A549 (cell line): ENCODE data around the gene CD68. TPM values are rescaled to one million over a fixed set of nuclear protein-coding genes. Genes with fewer than 3 reads are reported as not detected.

Experiments used
- ATAC-seq, 2 experiments: fragments of 200-7000 bp in 1 of 2; fragments of >200 bp in 1 of 2; cut with Nextera tagmentation in 1 of 2; cut with Tn5 transposase in 1 of 2; 3 replicates each; pipeline versions ENCODE4 v1.8.0 to v1.9.1; 2018 to 2020; ENCODE audit warnings: mild to moderate bottlenecking in 1 of 2, moderate library complexity in 1 of 2
- CTCF ChIA-PET: fragments of 300-600 bp; sonication (Branson Sonifier 250); formaldehyde crosslinking; extraction: SDS; loops from one replicate; lab custom pipeline; 2021; ENCODE audit warnings: antibody characterized with exemption, inconsistent platforms; lab: Yijun Ruan, JAX
- POLR2A ChIA-PET: fragments of 350-600 bp; formaldehyde crosslinking; extraction: SDS; loops from one replicate; lab custom pipeline; 2021; ENCODE audit warnings: antibody characterized with exemption, inconsistent platforms; lab: Yijun Ruan, JAX
- DNase-seq, 2 experiments: peaks; one replicate each; pipeline versions ENCODE4 v3.0.0 to v3.0.0-alpha.2; 2011 to 2016; ENCODE audit warnings: low read depth in 1 of 2, low spot score in 1 of 2
- FAIRE-seq: peaks from 2 replicates; lab custom pipeline; 2011; peaks lifted over from hg19 to GRCh38; lab: Jason Lieb, UNC
- H3K27ac ChIP-seq, 2 experiments: fragments of >200 bp; sonication (Bioruptor Twin); formaldehyde crosslinking; 3 replicates each; pipeline ENCODE4 v1.5.1; 2016 to 2017
- H3K4me1 ChIP-seq: fragments of >200 bp; sonication (Bioruptor Twin); formaldehyde crosslinking; 3 replicates; pipeline ENCODE4 v1.6.1; 2016
- H3K4me2 ChIP-seq: fragments of >200 bp; sonication (Bioruptor Twin); formaldehyde crosslinking; 3 replicates; pipeline ENCODE4 v1.6.1; 2016
- H3K4me3 ChIP-seq: fragments of >200 bp; sonication (Bioruptor Twin); formaldehyde crosslinking; 3 replicates; pipeline ENCODE4 v1.5.1; 2016
- H3K9me3 ChIP-seq: fragments of >200 bp; sonication (Bioruptor Twin); formaldehyde crosslinking; 3 replicates; pipeline ENCODE4 v1.6.1; 2016
- CEBPB ChIP-seq, 2 experiments: fragments of >200 bp in 1 of 2; sonication (Bioruptor Twin) in 1 of 2; formaldehyde crosslinking in 1 of 2; IDR thresholded peaks; 2 replicates each; pipeline ENCODE4 v1.6.1; 2012 to 2016
- CHD2 ChIP-seq: fragments of 150-350 bp; IDR thresholded peaks from 2 replicates; pipeline ENCODE4 v1.6.1; 2014; ENCODE audit warnings: low read length; ENCODE audit not compliant: partially characterized antibody
- EHF ChIP-seq: fragments of 250-450 bp; sonication (Bioruptor Pico); IDR thresholded peaks from 2 replicates; pipeline ENCODE4 v1.5.0; 2020; ENCODE audit warnings: mild to moderate bottlenecking
- EHMT2 ChIP-seq: fragments of 200-600 bp; sonication (generic); IDR thresholded peaks from 2 replicates; pipeline ENCODE4 v1.6.1; 2016; ENCODE audit warnings: antibody characterized with exemption, low read depth, mild to moderate bottlenecking, moderate library complexity
- FOSB ChIP-seq: fragments of 250-450 bp; sonication (Bioruptor Pico); IDR thresholded peaks from 2 replicates; pipeline ENCODE4 v1.5.0; 2020; ENCODE audit warnings: mild to moderate bottlenecking, moderate library complexity
- FOXS1 ChIP-seq: fragments of 250-450 bp; sonication (Bioruptor Pico); IDR thresholded peaks from 2 replicates; pipeline ENCODE4 v1.5.0; 2020; ENCODE audit warnings: mild to moderate bottlenecking, moderate library complexity
- GATA3 ChIP-seq: IDR thresholded peaks from 2 replicates; pipeline ENCODE4 v1.6.1; 2012; ENCODE audit warnings: borderline replicate concordance
- HDAC2 ChIP-seq: fragments of 200-600 bp; sonication (generic); IDR thresholded peaks from 2 replicates; pipeline ENCODE4 v1.6.1; 2016
- HOXB13 ChIP-seq: fragments of 250-450 bp; sonication (Bioruptor Pico); IDR thresholded peaks from 2 replicates; pipeline ENCODE4 v1.5.0; 2020; ENCODE audit warnings: low read depth, mild to moderate bottlenecking, moderate library complexity
- HOXB5 ChIP-seq: fragments of 250-450 bp; sonication (Bioruptor Pico); IDR thresholded peaks from 2 replicates; pipeline ENCODE4 v1.5.0; 2020; ENCODE audit warnings: mild to moderate bottlenecking, moderate library complexity
- JUN ChIP-seq, 2 experiments: fragments of >200 bp; sonication (Bioruptor Twin); formaldehyde crosslinking; IDR thresholded peaks; 2 replicates in 1 of 2; 3 replicates in 1 of 2; pipeline ENCODE4 v1.6.1; 2016 to 2017
- JUNB ChIP-seq: fragments of >200 bp; sonication (Bioruptor Twin); formaldehyde crosslinking; IDR thresholded peaks from 2 replicates; pipeline ENCODE4 v1.6.1; 2016
- MAZ ChIP-seq: fragments of 150-350 bp; IDR thresholded peaks from 2 replicates; pipeline ENCODE4 v1.6.1; 2014; ENCODE audit warnings: antibody characterized with exemption, low read depth, low read length, borderline replicate concordance
- MYC ChIP-seq: IDR thresholded peaks from 2 replicates; pipeline ENCODE4 v1.6.1; 2012; ENCODE audit warnings: mild to moderate bottlenecking, inconsistent platforms, low read length, improper control_type of control experiment, borderline replicate concordance
- NFE2L2 ChIP-seq: fragments of 150-350 bp; conservative IDR thresholded peaks from 2 replicates; pipeline ENCODE4 v1.6.1; 2014; ENCODE audit warnings: low read length
- NPAS2 ChIP-seq: fragments of 250-450 bp; sonication (Bioruptor Pico); IDR thresholded peaks from 2 replicates; pipeline ENCODE4 v1.8.0; 2022; ENCODE audit warnings: mild to moderate bottlenecking, moderate library complexity, borderline replicate concordance
- NR3C1 ChIP-seq: fragments of >200 bp; sonication (Bioruptor Twin); formaldehyde crosslinking; IDR thresholded peaks from 3 replicates; pipeline ENCODE4 v1.6.1; 2017
- RNF2 ChIP-seq: fragments of 200-600 bp; sonication (generic); IDR thresholded peaks from 2 replicates; pipeline ENCODE4 v1.6.1; 2016; ENCODE audit warnings: low read depth, mild to moderate bottlenecking, antibody characterized with exemption, moderate library complexity, borderline replicate concordance
- TFCP2L1 ChIP-seq: fragments of 250-450 bp; sonication (Bioruptor Pico); IDR thresholded peaks from 2 replicates; pipeline ENCODE4 v1.5.0; 2021; ENCODE audit warnings: mild to moderate bottlenecking
- TP53 ChIP-seq: fragments of 250-450 bp; sonication (Bioruptor Pico); IDR thresholded peaks from 2 replicates; pipeline ENCODE4 v1.5.0; 2021; ENCODE audit warnings: mild to moderate bottlenecking, moderate library complexity
- ZNF302 ChIP-seq: fragments of 250-450 bp; sonication (Bioruptor Pico); IDR thresholded peaks from 2 replicates; pipeline ENCODE4 v1.9.0; 2021; ENCODE audit warnings: inconsistent platforms, mild to moderate bottlenecking, moderate library complexity
- WGBS: methylation state at CpG from one replicate; pipeline ENCODE4 v1.1.6; 2017; ENCODE audit errors: missing lambda C conversion rate; 5-methylcytosine and 5-hydroxymethylcytosine counted together
- polyA plus RNA-seq, 4 experiments: library from polyadenylated mRNA; depleted of rRNA in 3 of 4; stranded (reverse); fragments of >200 nt; fragmentation: RNase III in 1 of 4; extraction: RNeasy Plus Mini Kit Qiagen cat#74134 plus additional on column Dnase treatment in 1 of 4; gene quantifications; 2 replicates in 3 of 4; 3 replicates in 1 of 4; pipeline ENCODE4 v1.2.3, GENCODE V29; 2011 to 2017
- TF ChIP-seq, protein P1 (sequence below): fragments of >200 bp; sonication (Bioruptor Twin); formaldehyde crosslinking; IDR thresholded peaks from 2 replicates; pipeline ENCODE4 v1.6.1; 2016
- TF ChIP-seq, protein P2 (sequence below): IDR thresholded peaks from 2 replicates; pipeline ENCODE4 v1.6.1; 2012; ENCODE audit warnings: low read depth, borderline replicate concordance
- TF ChIP-seq, protein P3 (sequence below): fragments of >200 bp; sonication (Bioruptor Twin); formaldehyde crosslinking; IDR thresholded peaks from 3 replicates; pipeline ENCODE4 v1.5.1; 2016
- TF ChIP-seq, protein P4 (sequence below): fragments of >200 bp; sonication (Bioruptor Twin); formaldehyde crosslinking; IDR thresholded peaks from 3 replicates; pipeline ENCODE4 v1.6.1; 2016

Gene CD68
- polyA plus RNA-seq, 2 of the 4 experiments (the other 2 are of a cell fraction), result 9.8 to 17.7 TPM

- H3K4me3 ChIP-seq, result no peak overlapping the region
- DNase-seq (no peak), FAIRE-seq (no peak), ATAC-seq (no peak)
- ChIA-PET POLR2A (interaction anchor here (1.4 kb wide), 1 partner anchor 66 kb away, joined by 3 read pairs; no protein-coding TSS in a partner anchor), CTCF (interaction anchor here (0.5 to 16.8 kb wide), 9 partner anchors 9 to 195 kb away, joined by 3 to 190 read pairs (median 3); partner anchors contain the start of genes SENP3, TMEM95 and TNFSF13)
- H3K27ac ChIP-seq, result no peak overlapping the region
- 83% methylated on average over 6 of the region's 6 CpGs for WGBS
- H3K9me3 ChIP-seq, result no peaks in the 10 kb centered on the region
- peaks cover 17% of the 10 kb centered on the region for H3K4me1 ChIP-seq
- H3K4me2 ChIP-seq, result no peak overlapping the region
- TF ChIP-seq JUNB (no peak), HOXB13 (CRISPR knock-in tag) (no peak), EHMT2 (no peak), NPAS2 (no peak), CEBPB (IDR thresholded peaks at IDR 0.05) (no peak), TP53 (CRISPR knock-in tag) (no peak), CHD2 (no peak), GATA3 (no peak), NFE2L2 (no peak), FOSB (CRISPR knock-in tag) (no peak), MAZ (no peak), RNF2 (no peak), HDAC2 (no peak), EHF (CRISPR knock-in tag) (no peak), FOXS1 (CRISPR knock-in tag) (no peak), MYC (no peak)
- TF ChIP-seq, protein P1, sequence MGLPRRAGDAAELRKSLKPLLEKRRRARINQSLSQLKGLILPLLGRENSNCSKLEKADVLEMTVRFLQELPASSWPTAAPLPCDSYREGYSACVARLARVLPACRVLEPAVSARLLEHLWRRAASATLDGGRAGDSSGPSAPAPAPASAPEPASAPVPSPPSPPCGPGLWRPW, result no peak
- TF ChIP-seq, protein P2, sequence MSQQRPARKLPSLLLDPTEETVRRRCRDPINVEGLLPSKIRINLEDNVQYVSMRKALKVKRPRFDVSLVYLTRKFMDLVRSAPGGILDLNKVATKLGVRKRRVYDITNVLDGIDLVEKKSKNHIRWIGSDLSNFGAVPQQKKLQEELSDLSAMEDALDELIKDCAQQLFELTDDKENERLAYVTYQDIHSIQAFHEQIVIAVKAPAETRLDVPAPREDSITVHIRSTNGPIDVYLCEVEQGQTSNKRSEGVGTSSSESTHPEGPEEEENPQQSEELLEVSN, result no peak
Observed at GRCh38 chr17:7550344-7550743, 29.1 kb upstream of the CD68 start.

DNA sequence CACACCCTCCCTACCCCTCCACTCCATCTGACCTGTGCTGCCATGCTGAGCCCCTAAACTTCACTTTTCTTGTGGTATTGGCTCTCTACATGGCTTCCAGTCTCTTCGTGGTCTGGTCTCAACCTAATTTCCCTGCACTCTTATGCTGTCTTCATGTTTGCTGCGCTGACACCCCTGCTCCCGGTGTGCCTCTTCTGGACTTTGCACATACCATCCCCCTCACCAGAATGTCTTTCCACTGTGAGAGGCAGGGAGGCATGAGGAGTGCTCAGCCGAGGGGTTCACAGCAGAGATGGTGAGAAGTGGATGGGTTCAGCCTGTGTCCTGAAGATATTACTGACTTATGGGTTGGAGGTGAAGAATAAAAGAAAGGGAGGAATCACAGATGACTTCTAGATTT, 28.0 kb upstream of the CD68 start:
- DNase-seq (no peak), FAIRE-seq (no peak), ATAC-seq (no peak)
- Histone ChIP-seq H3K4me2 (no peak overlapping the region), H3K4me1 (peaks cover 17% of the 10 kb centered on the region), H3K4me3 (no peak overlapping the region), H3K27ac (no peak overlapping the region), H3K9me3 (no peaks in the 10 kb centered on the region)
- ChIA-PET POLR2A (interaction anchor here (0.6 kb wide), 1 partner anchor 32 kb away, joined by 3 read pairs; the partner anchor contains the start of gene MPDU1), CTCF (interaction anchor here (11.3 to 16.8 kb wide), 2 partner anchors 8 to 36 kb away, joined by 190 to 232 read pairs; partner anchors contain the start of genes SENP3 and TNFSF13)
- no peak for TF ChIP-seq JUN (IDR thresholded peaks at IDR 0.05)
- TF ChIP-seq, protein P3, sequence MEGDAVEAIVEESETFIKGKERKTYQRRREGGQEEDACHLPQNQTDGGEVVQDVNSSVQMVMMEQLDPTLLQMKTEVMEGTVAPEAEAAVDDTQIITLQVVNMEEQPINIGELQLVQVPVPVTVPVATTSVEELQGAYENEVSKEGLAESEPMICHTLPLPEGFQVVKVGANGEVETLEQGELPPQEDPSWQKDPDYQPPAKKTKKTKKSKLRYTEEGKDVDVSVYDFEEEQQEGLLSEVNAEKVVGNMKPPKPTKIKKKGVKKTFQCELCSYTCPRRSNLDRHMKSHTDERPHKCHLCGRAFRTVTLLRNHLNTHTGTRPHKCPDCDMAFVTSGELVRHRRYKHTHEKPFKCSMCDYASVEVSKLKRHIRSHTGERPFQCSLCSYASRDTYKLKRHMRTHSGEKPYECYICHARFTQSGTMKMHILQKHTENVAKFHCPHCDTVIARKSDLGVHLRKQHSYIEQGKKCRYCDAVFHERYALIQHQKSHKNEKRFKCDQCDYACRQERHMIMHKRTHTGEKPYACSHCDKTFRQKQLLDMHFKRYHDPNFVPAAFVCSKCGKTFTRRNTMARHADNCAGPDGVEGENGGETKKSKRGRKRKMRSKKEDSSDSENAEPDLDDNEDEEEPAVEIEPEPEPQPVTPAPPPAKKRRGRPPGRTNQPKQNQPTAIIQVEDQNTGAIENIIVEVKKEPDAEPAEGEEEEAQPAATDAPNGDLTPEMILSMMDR, result no peak
- TF ChIP-seq HOXB5, result no peak
- TF ChIP-seq TFCP2L1 (CRISPR knock-in tag), result no peak
- WGBS, result 85% methylated on average over 4 of the region's 4 CpGs

DNA sequence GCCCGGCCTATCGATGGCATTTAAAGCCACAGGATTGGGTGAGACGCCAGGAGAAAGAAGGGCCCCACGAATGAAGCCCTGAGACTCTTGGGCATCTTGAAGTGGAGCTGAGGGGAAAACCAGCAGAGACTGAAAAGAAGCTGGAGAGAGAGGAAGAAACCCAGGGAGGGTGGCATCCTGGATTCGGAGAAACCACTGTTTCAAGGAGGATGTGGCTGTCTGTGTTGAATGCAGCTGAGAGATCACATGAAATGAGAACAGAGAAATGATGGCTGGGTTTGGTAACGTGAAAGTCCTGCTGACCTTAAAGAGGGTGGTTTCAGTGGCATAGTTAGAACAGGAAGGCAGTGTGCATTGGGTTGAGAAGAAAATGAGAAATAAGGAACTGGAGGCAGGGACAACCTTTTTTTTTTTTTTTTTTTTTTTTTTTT, 26.8 kb upstream of the CD68 start:
- TF ChIP-seq ZNF302, result no peak
- TF ChIP-seq, protein P4, sequence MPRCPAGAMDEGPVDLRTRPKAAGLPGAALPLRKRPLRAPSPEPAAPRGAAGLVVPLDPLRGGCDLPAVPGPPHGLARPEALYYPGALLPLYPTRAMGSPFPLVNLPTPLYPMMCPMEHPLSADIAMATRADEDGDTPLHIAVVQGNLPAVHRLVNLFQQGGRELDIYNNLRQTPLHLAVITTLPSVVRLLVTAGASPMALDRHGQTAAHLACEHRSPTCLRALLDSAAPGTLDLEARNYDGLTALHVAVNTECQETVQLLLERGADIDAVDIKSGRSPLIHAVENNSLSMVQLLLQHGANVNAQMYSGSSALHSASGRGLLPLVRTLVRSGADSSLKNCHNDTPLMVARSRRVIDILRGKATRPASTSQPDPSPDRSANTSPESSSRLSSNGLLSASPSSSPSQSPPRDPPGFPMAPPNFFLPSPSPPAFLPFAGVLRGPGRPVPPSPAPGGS, result no peak
- TF ChIP-seq, protein P1, result no peak
- TF ChIP-seq HOXB5, result no peak
- no peak for TF ChIP-seq NR3C1
- TF ChIP-seq CHD2, result no peak
- no peak for TF ChIP-seq CEBPB (IDR thresholded peaks at IDR 0.05)
- Histone ChIP-seq H3K9me3 (no peaks in the 10 kb centered on the region), H3K27ac (no peak overlapping the region), H3K4me3 (no peak overlapping the region), H3K4me2 (no peak overlapping the region), H3K4me1 (peaks cover 18% of the 10 kb centered on the region)
- peak; percentile 7 for FAIRE-seq
- no peak for ATAC-seq
- DNase-seq, result no peak
- POLR2A ChIA-PET, result no interaction called here
- 89% methylated on average over 6 of the region's 6 CpGs for WGBS
- CTCF ChIA-PET, result interaction anchor here (0.6 to 16.8 kb wide), 5 partner anchors 7 to 127 kb away, joined by 4 to 232 read pairs (median 5); partner anchors contain the start of genes SENP3, SPEM2 and TNFSF13
